Activated B cell treated with CpG ODN at 0.5 μM for 24 hours (primary cell): Measurements from ENCODE around the gene STXBP4. TPM values are rescaled to one million over a fixed set of nuclear protein-coding genes. Genes with fewer than 3 reads are reported as not detected.

Experiments
- ATAC-seq: fragments of 200-7000 bp; cut with Tn5 transposase; one replicate; pipeline ENCODE4 v1.10.0; 2021; ENCODE audit warnings: low read depth, mild to moderate bottlenecking, moderate library complexity
- CTCF ChIA-PET: fragments of 350-600 bp; sonication (Branson Sonifier 250); formaldehyde crosslinking; loops from one replicate; lab custom pipeline; 2021; ENCODE audit warnings: antibody characterized with exemption; lab: Charles Lee
- POLR2A ChIA-PET: fragments of 350-600 bp; sonication (Branson Sonifier 250); formaldehyde crosslinking; loops from one replicate; lab custom pipeline; 2021; ENCODE audit warnings: antibody characterized with exemption; lab: Charles Lee
- DNase-seq: peaks from one replicate; pipeline ENCODE4 v3.0.0; 2022
- H3K27ac Mint-ChIP-seq: one replicate; pipeline ENCODE4 v1.8.0; 2020; ENCODE audit warnings: mixed read lengths
- H3K27me3 Mint-ChIP-seq: one replicate; pipeline ENCODE4 v1.8.0; 2021; ENCODE audit warnings: mixed read lengths
- H3K36me3 Mint-ChIP-seq: one replicate; pipeline ENCODE4 v1.8.0; 2021; ENCODE audit warnings: low read depth, mixed read lengths
- H3K4me1 Mint-ChIP-seq: one replicate; pipeline ENCODE4 v1.8.0; 2021; ENCODE audit warnings: mixed read lengths
- H3K4me3 Mint-ChIP-seq: one replicate; pipeline ENCODE4 v1.8.0; 2020; ENCODE audit warnings: mild to moderate bottlenecking, mixed read lengths
- H3K9me3 Mint-ChIP-seq: one replicate; pipeline ENCODE4 v1.8.0; 2020; ENCODE audit warnings: mixed read lengths
- intact Hi-C: fragments of 100-400 bp; cut with micrococcal nuclease; formaldehyde crosslinking; loops from one replicate; pipeline ENCODE4 v1.15.1; 2024
- total RNA-seq: library from RNA; stranded (reverse); gene quantifications from 2 replicates; pipeline ENCODE4 v1.2.3, GENCODE V29; 2022
- TF ChIP-seq, protein P1 (sequence below): fragments of 200-600 bp; IDR thresholded peaks from one replicate; pipeline ENCODE4 v1.8.0; 2022; ENCODE audit warnings: antibody characterized with exemption, mild to moderate bottlenecking

Gene STXBP4
- total RNA-seq, 1 donor from 2014 or later: 9.5 TPM

DNA sequence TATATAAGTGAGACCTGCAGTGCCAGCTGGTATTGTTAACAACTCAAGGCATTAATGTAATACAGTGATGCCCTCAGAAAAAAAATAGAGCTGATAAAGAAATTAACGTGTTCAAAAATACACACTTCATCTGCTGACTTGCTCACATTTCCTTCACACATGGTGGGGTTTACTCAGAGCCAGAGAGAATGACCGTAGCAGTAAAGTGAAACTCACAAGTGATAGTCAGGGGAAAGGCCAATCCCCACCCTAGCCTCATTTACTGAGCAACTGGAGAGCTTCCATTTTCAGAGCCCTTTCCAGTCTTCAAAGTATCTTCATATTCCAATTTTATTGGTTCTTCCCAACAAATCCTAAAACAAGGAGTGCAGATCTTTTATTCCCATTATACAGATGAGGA lies 222.2 kb downstream of the STXBP4 start:
- DNase-seq: no peak
- intact Hi-C loops: no loop called here
- Mint-ChIP-seq H3K27me3 (peaks cover 5% of the 10 kb centered on the region), H3K4me3 (no peak overlapping the region), H3K27ac (no peak overlapping the region), H3K36me3 (no peaks in the 10 kb centered on the region), H3K4me1 (no peaks in the 10 kb centered on the region), H3K9me3 (no peaks in the 10 kb centered on the region)
- ChIA-PET POLR2A (no interaction called here), CTCF (no interaction called here)
- TF ChIP-seq, protein P1, sequence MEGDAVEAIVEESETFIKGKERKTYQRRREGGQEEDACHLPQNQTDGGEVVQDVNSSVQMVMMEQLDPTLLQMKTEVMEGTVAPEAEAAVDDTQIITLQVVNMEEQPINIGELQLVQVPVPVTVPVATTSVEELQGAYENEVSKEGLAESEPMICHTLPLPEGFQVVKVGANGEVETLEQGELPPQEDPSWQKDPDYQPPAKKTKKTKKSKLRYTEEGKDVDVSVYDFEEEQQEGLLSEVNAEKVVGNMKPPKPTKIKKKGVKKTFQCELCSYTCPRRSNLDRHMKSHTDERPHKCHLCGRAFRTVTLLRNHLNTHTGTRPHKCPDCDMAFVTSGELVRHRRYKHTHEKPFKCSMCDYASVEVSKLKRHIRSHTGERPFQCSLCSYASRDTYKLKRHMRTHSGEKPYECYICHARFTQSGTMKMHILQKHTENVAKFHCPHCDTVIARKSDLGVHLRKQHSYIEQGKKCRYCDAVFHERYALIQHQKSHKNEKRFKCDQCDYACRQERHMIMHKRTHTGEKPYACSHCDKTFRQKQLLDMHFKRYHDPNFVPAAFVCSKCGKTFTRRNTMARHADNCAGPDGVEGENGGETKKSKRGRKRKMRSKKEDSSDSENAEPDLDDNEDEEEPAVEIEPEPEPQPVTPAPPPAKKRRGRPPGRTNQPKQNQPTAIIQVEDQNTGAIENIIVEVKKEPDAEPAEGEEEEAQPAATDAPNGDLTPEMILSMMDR: no peak
- ATAC-seq: no peak

DNA sequence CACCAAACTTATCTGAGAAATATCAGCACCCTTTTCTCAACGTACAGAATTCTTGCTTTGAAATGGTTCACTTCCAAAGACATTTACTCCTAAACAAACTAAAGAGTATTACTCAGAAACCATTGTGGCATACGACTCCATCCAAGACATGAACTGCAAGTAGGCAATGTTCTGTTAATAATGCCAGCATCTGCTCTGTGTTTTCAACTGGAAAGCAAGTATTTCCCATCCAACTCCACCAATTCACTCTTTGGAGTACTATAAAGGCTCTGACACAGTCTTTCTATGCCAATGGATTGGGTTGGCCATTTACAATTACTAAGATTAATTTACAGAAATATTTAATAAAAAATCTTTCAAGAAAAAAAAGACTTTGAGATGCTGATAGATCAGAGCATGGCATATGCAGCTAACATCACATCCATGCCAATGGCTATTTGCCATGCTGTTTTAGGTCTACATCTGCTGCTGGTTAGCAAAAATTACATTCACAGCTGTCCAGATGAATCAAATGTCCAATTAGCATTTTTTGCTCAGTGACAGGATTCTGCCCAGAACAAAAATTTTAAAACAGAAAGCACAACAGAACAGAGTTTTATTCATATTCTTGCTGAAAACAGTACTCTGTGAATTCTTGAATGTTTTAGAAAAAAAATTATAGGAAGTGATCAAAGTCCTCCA lies 230.3 kb downstream of the STXBP4 start:
- no peak for ATAC-seq
- ChIA-PET CTCF (no interaction called here), POLR2A (no interaction called here)
- intact Hi-C loops: no loop called here
- no peak overlapping the region for H3K4me3 Mint-ChIP-seq
- no peaks in the 10 kb centered on the region for H3K4me1 Mint-ChIP-seq
- TF ChIP-seq, protein P1: no peak
- H3K27ac Mint-ChIP-seq: no peak overlapping the region
- H3K9me3 Mint-ChIP-seq: peaks cover 6% of the 10 kb centered on the region
- DNase-seq: no peak
- H3K36me3 Mint-ChIP-seq: no peaks in the 10 kb centered on the region
- H3K27me3 Mint-ChIP-seq: peaks cover 13% of the 10 kb centered on the region

DNA sequence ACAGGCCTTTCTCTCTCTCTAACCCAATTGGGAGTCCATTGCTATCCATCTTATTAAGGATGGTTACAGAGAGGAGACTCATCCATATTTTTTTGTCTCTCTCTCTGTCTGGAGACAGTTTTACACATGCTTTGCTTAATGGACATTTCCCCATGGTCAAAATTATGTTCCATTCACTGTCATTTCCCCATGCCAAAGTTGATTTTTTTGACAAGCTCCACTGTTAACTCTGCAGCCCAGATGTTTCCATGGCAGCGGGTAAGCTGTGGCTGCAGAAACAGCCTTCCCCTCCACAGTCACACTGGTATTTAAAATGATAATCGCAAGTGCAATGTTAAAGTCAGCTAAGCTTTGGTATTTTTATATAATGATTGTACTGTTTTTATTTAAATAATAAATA lies 232.3 kb downstream of the STXBP4 start:
- DNase-seq (no peak), ATAC-seq (no peak)
- CTCF ChIA-PET: no interaction called here
- POLR2A ChIA-PET: no interaction called here
- peaks cover 13% of the 10 kb centered on the region for H3K27me3 Mint-ChIP-seq
- TF ChIP-seq, protein P1: no peak
- no peak overlapping the region for H3K27ac Mint-ChIP-seq
- H3K4me3 Mint-ChIP-seq: no peak overlapping the region
- H3K9me3 Mint-ChIP-seq: peaks cover 11% of the 10 kb centered on the region
- H3K36me3 Mint-ChIP-seq: no peaks in the 10 kb centered on the region
- intact Hi-C loops: no loop called here
- H3K4me1 Mint-ChIP-seq: no peaks in the 10 kb centered on the region

DNA sequence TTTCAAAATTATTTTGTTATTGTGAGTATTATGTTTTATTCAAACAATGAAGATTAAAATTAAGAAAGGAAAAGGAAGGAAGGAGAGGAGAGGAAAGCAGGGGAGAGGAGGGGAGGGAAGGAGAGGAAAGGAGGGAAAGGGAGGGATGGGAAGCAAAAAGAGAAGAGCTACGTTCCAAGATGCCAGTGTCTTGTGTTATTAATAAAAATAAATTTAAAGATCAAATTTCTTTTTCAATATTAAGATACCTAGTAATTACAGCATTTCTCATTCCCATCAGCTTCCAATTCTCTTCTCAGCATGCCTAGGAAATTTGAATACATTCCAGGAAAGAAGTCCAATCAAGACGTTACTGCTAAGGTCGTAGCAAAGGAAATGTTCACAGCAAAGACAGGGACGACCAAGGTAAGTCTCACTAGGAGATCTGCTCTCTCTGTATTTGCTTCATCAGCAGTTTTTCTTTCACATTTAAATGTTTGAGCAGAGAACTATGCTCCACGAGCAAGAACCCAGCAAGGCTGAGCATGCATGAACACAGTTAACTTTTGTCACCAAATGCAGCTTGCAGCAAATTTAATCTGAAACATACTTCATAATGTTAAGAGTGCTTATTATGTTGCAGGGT lies 232.9 kb downstream of the STXBP4 start:
- H3K27ac Mint-ChIP-seq: no peak overlapping the region
- TF ChIP-seq, protein P1: no peak
- DNase-seq: no peak
- no peaks in the 10 kb centered on the region for H3K36me3 Mint-ChIP-seq
- H3K4me3 Mint-ChIP-seq: no peak overlapping the region
- ATAC-seq: no peak
- peaks cover 11% of the 10 kb centered on the region for H3K9me3 Mint-ChIP-seq
- ChIA-PET CTCF (no interaction called here), POLR2A (no interaction called here)
- H3K4me1 Mint-ChIP-seq: no peaks in the 10 kb centered on the region
- peaks cover 9% of the 10 kb centered on the region for H3K27me3 Mint-ChIP-seq
- intact Hi-C loops: no loop called here

- H3K9me3 Mint-ChIP-seq: peaks cover 11% of the 10 kb centered on the region
- POLR2A ChIA-PET: no interaction called here
- no peak for DNase-seq
- H3K27me3 Mint-ChIP-seq: peaks cover 5% of the 10 kb centered on the region
- H3K4me1 Mint-ChIP-seq: no peaks in the 10 kb centered on the region
- no peak overlapping the region for H3K4me3 Mint-ChIP-seq
- H3K27ac Mint-ChIP-seq: no peak overlapping the region
- CTCF ChIA-PET: no interaction called here
- no peaks in the 10 kb centered on the region for H3K36me3 Mint-ChIP-seq
- intact Hi-C loops: no loop called here
- TF ChIP-seq, protein P1: no peak
- ATAC-seq: no peak
Measured at GRCh38 chr17:55202896-55203295, 234.3 kb downstream of the STXBP4 start.
